ENCODE data around the gene ARIH2. TPM values are rescaled to one million over a fixed set of nuclear protein-coding genes. Genes with fewer than 3 reads are reported as not detected.

The ARIH2 gene
- polyA plus RNA-seq, 1 donor (not counting 4 experiments of a cell fraction or from before 2014, with no cell fraction given), result 66.7 TPM

DNA sequence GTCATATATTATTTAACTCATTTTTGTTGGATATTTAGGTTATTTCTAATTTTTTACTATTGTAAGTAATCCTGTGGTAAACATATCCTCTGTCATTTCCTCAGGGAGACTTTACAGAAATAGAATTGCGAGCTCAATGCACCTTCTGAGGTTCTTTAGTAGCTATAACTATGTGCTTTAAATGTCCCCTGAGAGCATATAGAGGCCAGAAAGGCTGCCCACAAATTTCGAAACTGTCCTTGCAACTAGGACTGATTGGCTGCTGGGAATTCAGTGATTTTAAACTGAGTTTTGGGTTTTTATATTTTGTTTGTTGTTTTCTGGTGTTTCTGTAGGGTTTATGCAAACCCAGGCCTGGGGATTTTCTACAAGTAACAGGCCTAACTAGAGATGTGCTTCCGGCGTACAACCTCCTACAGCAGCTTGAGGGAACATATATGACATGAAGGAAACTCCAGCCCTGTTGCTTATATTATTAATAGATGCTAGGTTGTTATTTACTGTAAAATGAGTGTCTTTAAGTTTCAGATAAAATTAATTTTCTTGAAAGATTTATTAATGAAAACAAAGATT lies 42.3 kb downstream of the ARIH2 start:
- peaks cover 10% of the 10 kb centered on the region for H3K79me2 ChIP-seq (ENCODE audit: control insufficient read depth, insufficient read depth, low read length)
- TF ChIP-seq CTCF (optimal IDR thresholded peaks at IDR 0.05 in 1 of 3, IDR thresholded peaks at IDR 0.05 in 1 of 3, conservative IDR thresholded peaks at IDR 0.05 in 1 of 3; ENCODE audit: extremely low read depth in 1 of 3, insufficient read depth in 2 of 3, low read length in 3 of 3) (no peak), EZH2 (IDR thresholded peaks at IDR 0.05; ENCODE audit: low read length) (no peak)
- no peak overlapping the region for H3K4me2 ChIP-seq (ENCODE audit: control insufficient read depth, extremely low read depth, insufficient read depth, low read depth, low read length)
- no peak overlapping the region for H2AFZ ChIP-seq (ENCODE audit: control insufficient read depth, low read length)
- no peak for FAIRE-seq
- H3K9me3 ChIP-seq (ENCODE audit: control insufficient read depth, low read depth, low read length), result no peaks in the 10 kb centered on the region
- no peak for DNase-seq (ENCODE audit: low read depth, low spot score)
- H3K9me1 ChIP-seq (ENCODE audit: control insufficient read depth, extremely low read depth, insufficient read depth, low read length), result no peaks in the 10 kb centered on the region
- peaks cover 8 to 25% of the 10 kb centered on the region in 2 experiments for H3K36me3 ChIP-seq (ENCODE audit: control insufficient read depth in 2 of 2, extremely low read depth in 1 of 2, insufficient read depth in 2 of 2, low read length in 2 of 2)
- H3K27me3 ChIP-seq (ENCODE audit: control insufficient read depth, extremely low read depth, insufficient read depth, low read length), result no peaks in the 10 kb centered on the region
- no peak overlapping the region for H3K9ac ChIP-seq (ENCODE audit: control insufficient read depth, extremely low read depth, insufficient read depth, low read length)
- H3K4me3 ChIP-seq (ENCODE audit: control insufficient read depth in 2 of 3, extremely low read depth in 1 of 3, insufficient read depth in 2 of 3, low read depth in 1 of 3, low read length in 3 of 3), result no peak overlapping the region
- no peaks in the 10 kb centered on the region for H4K20me1 ChIP-seq (ENCODE audit: control insufficient read depth, extremely low read depth, insufficient read depth, low read length)
- H3K27ac ChIP-seq (ENCODE audit: control insufficient read depth, insufficient read depth, low read length), result no peak overlapping the region
- H3K4me1 ChIP-seq (ENCODE audit: control insufficient read depth, extremely low read depth, insufficient read depth, low read length), result no peaks in the 10 kb centered on the region
- dilution Hi-C loops (cut with MboI; ENCODE audit: extremely low pct_ligation_motif_present, low sequenced_read_pairs), result no loop called here

GRCh38 chr3:48962340-48962739 lies 43.7 kb downstream of the ARIH2 start:
- Histone ChIP-seq H3K9ac (ENCODE audit: control insufficient read depth, extremely low read depth, insufficient read depth, low read length) (no peak overlapping the region), H4K20me1 (ENCODE audit: control insufficient read depth, extremely low read depth, insufficient read depth, low read length) (no peaks in the 10 kb centered on the region), H3K36me3 (ENCODE audit: control insufficient read depth in 2 of 2, extremely low read depth in 1 of 2, insufficient read depth in 2 of 2, low read length in 2 of 2) (peaks cover 12 to 25% of the 10 kb centered on the region in 2 experiments), H3K4me3 (ENCODE audit: control insufficient read depth in 2 of 3, extremely low read depth in 1 of 3, insufficient read depth in 2 of 3, low read depth in 1 of 3, low read length in 3 of 3) (no peak overlapping the region), H3K9me1 (ENCODE audit: control insufficient read depth, extremely low read depth, insufficient read depth, low read length) (no peaks in the 10 kb centered on the region), H3K4me2 (ENCODE audit: control insufficient read depth, extremely low read depth, insufficient read depth, low read depth, low read length) (no peak overlapping the region), H3K9me3 (ENCODE audit: control insufficient read depth, low read depth, low read length) (no peaks in the 10 kb centered on the region), H3K27ac (ENCODE audit: control insufficient read depth, insufficient read depth, low read length) (no peak overlapping the region), H3K79me2 (ENCODE audit: control insufficient read depth, insufficient read depth, low read length) (peaks cover 6% of the 10 kb centered on the region), H2AFZ (ENCODE audit: control insufficient read depth, low read length) (no peak overlapping the region), H3K27me3 (ENCODE audit: control insufficient read depth, extremely low read depth, insufficient read depth, low read length) (no peaks in the 10 kb centered on the region), H3K4me1 (ENCODE audit: control insufficient read depth, extremely low read depth, insufficient read depth, low read length) (no peaks in the 10 kb centered on the region)
- FAIRE-seq, result no peak
- dilution Hi-C loops (cut with MboI; ENCODE audit: extremely low pct_ligation_motif_present, low sequenced_read_pairs), result no loop called here
- TF ChIP-seq CTCF (optimal IDR thresholded peaks at IDR 0.05 in 1 of 3, IDR thresholded peaks at IDR 0.05 in 1 of 3, conservative IDR thresholded peaks at IDR 0.05 in 1 of 3; ENCODE audit: extremely low read depth in 1 of 3, insufficient read depth in 2 of 3, low read length in 3 of 3), result no peak
- TF ChIP-seq EZH2 (IDR thresholded peaks at IDR 0.05; ENCODE audit: low read length), result no peak
- no peak for DNase-seq (ENCODE audit: low read depth, low spot score)

Measured in keratinocyte (primary cell).